Measurements from ENCODE around the gene BCAS3.

GRCh38 chr17:61212655-61213054, 535.0 kb downstream of the BCAS3 start:
- TF ChIP-seq CTCF (IDR thresholded peaks at IDR 0.05) = no peak
- TF ChIP-seq ZFX (IDR thresholded peaks at IDR 0.05; ENCODE audit: borderline replicate concordance) = no peak
